ENCODE results near the gene C1QL1.

Gene C1QL1

GRCh38 chr17:44912763-44913544 lies 55.1 kb downstream of the C1QL1 start:
- no peak for DNase-seq

GRCh38 chr17:44911133-44912001 lies 56.7 kb downstream of the C1QL1 start:
- no peak for DNase-seq

- DNase-seq = no peak
Measured at GRCh38 chr17:44910231-44911106, 57.6 kb downstream of the C1QL1 start.

All from cortex of kidney (tissue), 1 donor.